Inflammatory macrophage (primary cell): ENCODE results near the gene DCP1A.
A peak's percentile ranks its signal among the peaks of the same experiment; 100 is the strongest.
"Not testable (repeated sequence)": the region's sequence is repeated elsewhere in the genome, so short reads cannot be mapped to it uniquely, and the experiment has no call there.

Experiments used
- DNase-seq, 2 donors: peaks; one replicate each; pipeline ENCODE4 v3.0.0-alpha.2; 2020 to 2022

DCP1A gene

GRCh38 chr3:53328746-53329145, 18.6 kb downstream of the DCP1A start:
- no peak for DNase-seq

- peak; percentile 39 to 54 for DNase-seq
These were observed 19.4 kb downstream of the DCP1A start for GRCh38 chr3:53327986-53328385.

GRCh38 chr3:53324105-53324504, 23.2 kb downstream of the DCP1A start:
- no peak for DNase-seq

GRCh38 chr3:53320697-53321096, 26.6 kb downstream of the DCP1A start:
- DNase-seq: peak; percentile 3 to 21

GRCh38 chr3:53318522-53318921, 28.8 kb downstream of the DCP1A start:
- no peak for DNase-seq

GRCh38 chr3:53312832-53313231, 34.5 kb downstream of the DCP1A start:
- DNase-seq: no peak

- DNase-seq: no peak
These were observed 35.5 kb downstream of the DCP1A start for GRCh38 chr3:53311882-53312281.

GRCh38 chr3:53303957-53304356, 43.4 kb downstream of the DCP1A start:
- no peak for DNase-seq

GRCh38 chr3:53303549-53303948, 43.8 kb downstream of the DCP1A start:
- no peak for DNase-seq

- no peak for DNase-seq
These were observed 46.5 kb downstream of the DCP1A start for GRCh38 chr3:53300826-53301225.

- peak; percentile 60 to 64 for DNase-seq
These were observed 47.7 kb downstream of the DCP1A start for GRCh38 chr3:53299611-53300023.

GRCh38 chr3:53295410-53295809, 51.9 kb downstream of the DCP1A start:
- no peak for DNase-seq

GRCh38 chr3:53293867-53294266, 53.5 kb downstream of the DCP1A start:
- no peak for DNase-seq

GRCh38 chr3:53288214-53288613, 59.1 kb downstream of the DCP1A start:
- DNase-seq: no peak

GRCh38 chr3:53287131-53287629, 60.2 kb downstream of the DCP1A start:
- peak; percentile 37 to 67 for DNase-seq

- no peak for DNase-seq
These were observed 60.6 kb downstream of the DCP1A start for GRCh38 chr3:53286727-53287126.

GRCh38 chr3:53282581-53282980, 64.8 kb downstream of the DCP1A start:
- no peak for DNase-seq

- DNase-seq: no peak
These were observed 68.7 kb downstream of the DCP1A start for GRCh38 chr3:53278667-53279066.

- no peak for DNase-seq
These were observed 72.3 kb downstream of the DCP1A start for GRCh38 chr3:53274938-53275605.

- no peak for DNase-seq
These were observed 74.1 kb downstream of the DCP1A start for GRCh38 chr3:53273146-53273670.

- DNase-seq: peak; percentile 88 to 91
These were observed 77.2 kb downstream of the DCP1A start for GRCh38 chr3:53269888-53270880.

- not testable (repeated sequence) for DNase-seq
These were observed 78.2 kb downstream of the DCP1A start for GRCh38 chr3:53269193-53269592.

GRCh38 chr3:53267766-53268165, 79.6 kb downstream of the DCP1A start:
- DNase-seq: no peak
